Hepatocyte (in vitro differentiated cells): ENCODE results near the gene WDR72.

Experiments used
- EZH2 ChIP-seq: fragments of 200-600 bp; sonication (generic); IDR thresholded peaks from 2 replicates; pipeline ENCODE4 v1.6.1; 2016; ENCODE audit warnings: antibody characterized with exemption, mild to moderate bottlenecking, borderline replicate concordance
- EZH2phosphoT487 ChIP-seq: fragments of 200-600 bp; sonication (generic); IDR thresholded peaks from one replicate; pipeline ENCODE4 v1.6.1; 2018; ENCODE audit warnings: antibody characterized with exemption, mild to moderate bottlenecking, low read depth, moderate library complexity; ENCODE audit not compliant: unreplicated experiment, severe bottlenecking
- TF ChIP-seq, protein P1 (sequence below): fragments of 200-600 bp; sonication (generic); IDR thresholded peaks from 2 replicates; pipeline ENCODE4 v1.5.1; 2016; ENCODE audit warnings: antibody characterized with exemption, mild to moderate bottlenecking; ENCODE audit not compliant: poor library complexity

DNA sequence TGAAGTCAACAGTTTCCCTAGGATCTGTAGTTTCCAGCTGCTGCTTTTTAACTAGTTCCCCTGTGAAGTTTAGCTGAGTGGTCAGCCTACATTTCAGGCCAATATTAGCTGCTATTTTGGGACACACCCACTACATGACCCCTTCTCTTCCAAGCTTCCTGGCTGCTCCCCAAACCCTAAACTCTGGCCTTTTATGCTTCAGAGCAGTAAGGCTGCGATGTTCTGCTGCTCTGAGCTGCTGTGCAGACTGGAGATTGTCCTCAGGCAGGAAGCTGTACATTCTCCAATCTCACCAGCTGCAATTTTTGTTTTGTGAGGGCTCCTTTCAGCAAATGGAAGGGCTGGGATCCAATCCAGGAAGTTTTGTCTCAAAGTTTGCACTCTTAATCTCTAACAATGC, 48.0 kb upstream of the WDR72 start:
- TF ChIP-seq, protein P1, sequence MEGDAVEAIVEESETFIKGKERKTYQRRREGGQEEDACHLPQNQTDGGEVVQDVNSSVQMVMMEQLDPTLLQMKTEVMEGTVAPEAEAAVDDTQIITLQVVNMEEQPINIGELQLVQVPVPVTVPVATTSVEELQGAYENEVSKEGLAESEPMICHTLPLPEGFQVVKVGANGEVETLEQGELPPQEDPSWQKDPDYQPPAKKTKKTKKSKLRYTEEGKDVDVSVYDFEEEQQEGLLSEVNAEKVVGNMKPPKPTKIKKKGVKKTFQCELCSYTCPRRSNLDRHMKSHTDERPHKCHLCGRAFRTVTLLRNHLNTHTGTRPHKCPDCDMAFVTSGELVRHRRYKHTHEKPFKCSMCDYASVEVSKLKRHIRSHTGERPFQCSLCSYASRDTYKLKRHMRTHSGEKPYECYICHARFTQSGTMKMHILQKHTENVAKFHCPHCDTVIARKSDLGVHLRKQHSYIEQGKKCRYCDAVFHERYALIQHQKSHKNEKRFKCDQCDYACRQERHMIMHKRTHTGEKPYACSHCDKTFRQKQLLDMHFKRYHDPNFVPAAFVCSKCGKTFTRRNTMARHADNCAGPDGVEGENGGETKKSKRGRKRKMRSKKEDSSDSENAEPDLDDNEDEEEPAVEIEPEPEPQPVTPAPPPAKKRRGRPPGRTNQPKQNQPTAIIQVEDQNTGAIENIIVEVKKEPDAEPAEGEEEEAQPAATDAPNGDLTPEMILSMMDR = no peak
- no peak for TF ChIP-seq EZH2phosphoT487
- TF ChIP-seq EZH2 = no peak
